AG09309 (cell line): ENCODE measurements around the gene TEX29.

ENCODE experiments used
- DNase-seq: peaks from one replicate; pipeline ENCODE4 v3.0.0-alpha.2; 2010; ENCODE audit warnings: low read depth
- H3K4me3 ChIP-seq: 2 replicates; pipeline ENCODE4 v1.5.1; 2011; ENCODE audit warnings: mild to moderate bottlenecking, low read depth, low read length, moderate library complexity; ENCODE audit not compliant: control insufficient read depth
- CTCF ChIP-seq: IDR thresholded peaks from 2 replicates; pipeline ENCODE4 v1.5.1; 2011; ENCODE audit warnings: mild to moderate bottlenecking, low read depth, low read length, inconsistent platforms; ENCODE audit not compliant: insufficient read depth, control insufficient read depth; ENCODE audit errors: missing control alignments

The TEX29 gene

DNA sequence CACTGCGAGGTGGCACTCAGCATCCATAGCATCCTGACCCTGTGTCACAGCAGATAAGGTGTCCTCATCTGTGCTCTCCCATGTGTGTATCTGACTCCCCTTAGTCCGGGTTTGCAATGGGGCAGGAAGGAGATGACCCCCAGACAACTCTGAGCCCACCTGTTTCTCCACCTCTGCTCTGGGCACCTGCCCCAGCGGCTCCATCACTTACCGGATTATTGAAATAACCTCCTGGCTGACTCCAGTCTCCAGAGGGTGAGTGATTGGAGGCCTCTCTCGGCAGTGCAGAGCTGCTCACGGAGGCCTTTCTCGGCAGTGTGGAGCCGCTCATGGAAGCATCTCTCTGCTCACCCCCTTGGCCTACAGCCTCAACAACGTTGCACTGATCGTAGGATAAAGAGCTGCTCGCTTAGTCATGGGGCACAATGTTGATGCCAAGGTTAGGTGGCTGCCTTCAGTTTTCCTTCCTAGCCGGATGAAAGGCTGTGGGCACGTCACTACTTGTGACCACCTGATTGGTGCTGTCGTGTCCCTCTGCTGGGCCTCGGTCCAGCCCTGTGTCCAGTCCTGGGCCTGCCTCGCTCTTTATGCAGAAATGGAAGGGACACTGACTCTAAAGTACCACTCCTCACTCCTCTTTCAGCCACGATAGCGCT is 67.6 kb downstream of the TEX29 start:
- no peak for DNase-seq
- H3K4me3 ChIP-seq: no peak overlapping the region
- TF ChIP-seq CTCF: no peak

GRCh38 chr13:111388851-111389500 is 68.5 kb downstream of the TEX29 start:
- no peak for TF ChIP-seq CTCF
- H3K4me3 ChIP-seq: no peak overlapping the region
- no peak for DNase-seq

DNA sequence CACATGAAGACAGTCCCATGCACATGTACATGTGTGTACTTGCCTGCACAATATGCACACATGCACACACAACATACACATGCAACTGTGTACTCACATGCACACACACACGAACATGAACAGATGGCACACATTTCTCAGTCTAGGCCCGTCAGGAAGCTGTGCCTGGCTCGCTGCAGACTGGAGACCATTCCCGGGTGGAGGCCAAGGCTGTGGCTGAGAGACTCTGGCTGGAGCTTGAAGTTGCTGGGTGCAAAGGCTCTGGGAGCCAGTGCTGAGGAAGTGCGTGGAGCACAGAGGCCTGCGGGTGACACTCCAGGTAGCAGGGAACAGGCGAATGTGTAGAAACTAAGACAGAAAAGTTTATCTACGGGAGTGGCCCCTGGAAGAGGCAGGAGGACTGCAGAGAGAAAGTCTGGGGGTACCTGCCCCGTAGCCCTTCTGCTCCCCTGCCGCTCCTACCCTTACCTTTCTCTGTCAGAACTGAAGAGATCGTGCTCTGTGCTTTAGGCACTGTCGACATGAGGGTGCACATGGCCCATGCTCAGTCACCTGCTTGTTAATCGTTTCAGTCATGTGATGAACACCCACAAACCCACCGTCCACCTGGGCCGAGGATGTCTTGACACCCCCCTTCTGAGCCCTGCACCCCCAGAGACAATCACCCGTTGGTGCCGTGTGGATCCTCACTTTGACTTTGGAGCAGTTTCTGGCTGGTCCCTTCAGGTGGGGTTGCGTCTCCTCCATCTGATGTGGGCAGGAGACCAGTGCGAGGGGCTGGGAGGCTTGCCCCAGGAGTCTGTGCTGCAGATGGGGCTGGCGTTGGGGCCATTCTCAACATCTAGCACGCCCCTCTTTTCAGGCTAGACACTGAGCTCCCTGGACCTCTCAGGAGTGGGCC is 69.4 kb downstream of the TEX29 start:
- H3K4me3 ChIP-seq: no peak overlapping the region
- TF ChIP-seq CTCF: no peak
- no peak for DNase-seq

GRCh38 chr13:111390522-111391270 is 70.3 kb downstream of the TEX29 start:
- no peak for DNase-seq
- TF ChIP-seq CTCF: no peak
- no peak overlapping the region for H3K4me3 ChIP-seq

DNA sequence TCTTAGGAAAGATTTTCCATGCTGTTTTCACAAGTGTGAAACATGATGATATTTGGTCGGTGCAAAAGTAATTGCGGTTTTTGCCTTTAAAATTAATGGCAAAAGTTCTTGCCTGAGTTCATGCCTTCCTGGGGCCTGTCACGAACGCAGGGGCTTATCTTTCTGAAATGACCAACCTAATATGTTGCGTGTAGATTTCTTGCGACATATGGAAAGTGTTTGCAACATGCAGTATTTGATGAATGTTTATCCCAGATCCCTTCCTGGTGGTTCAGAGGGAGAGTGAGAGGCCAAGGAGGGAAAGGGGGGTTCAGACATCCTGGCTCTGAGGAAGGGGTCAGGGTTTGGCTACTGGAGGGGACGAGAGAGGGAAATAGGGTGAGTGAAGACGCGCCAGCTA is 72.0 kb downstream of the TEX29 start:
- DNase-seq: no peak
- TF ChIP-seq CTCF: no peak
- H3K4me3 ChIP-seq: no peak overlapping the region

DNA sequence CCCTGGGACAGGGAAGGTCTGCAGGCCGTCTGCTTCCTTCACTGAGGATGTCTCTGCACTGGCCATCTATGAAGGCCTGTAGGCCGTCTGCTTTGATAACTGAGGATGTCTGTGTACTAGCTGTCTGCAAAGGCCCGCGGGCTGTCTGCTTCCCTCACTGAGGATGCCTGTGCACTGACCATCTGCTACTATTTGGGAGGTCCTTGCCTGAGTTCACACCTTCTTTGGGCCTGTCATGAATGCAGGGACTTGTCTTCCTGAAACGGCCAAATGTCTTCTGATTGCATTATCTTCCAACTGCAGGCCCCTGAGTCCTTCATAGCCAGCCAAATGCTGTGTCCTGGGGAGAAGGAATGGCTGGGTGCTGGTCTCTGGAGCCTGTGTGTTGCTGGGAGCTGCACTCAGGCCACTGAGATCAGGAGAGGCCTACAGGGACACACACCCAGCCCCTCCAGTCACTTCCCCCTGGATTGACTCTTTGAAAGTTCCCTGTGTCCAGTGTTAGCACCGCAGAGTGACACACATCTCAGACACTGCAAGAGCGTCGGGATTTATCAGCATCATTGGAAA is 72.9 kb downstream of the TEX29 start:
- TF ChIP-seq CTCF: no peak
- H3K4me3 ChIP-seq: no peak overlapping the region
- no peak for DNase-seq
